Mesendoderm (in vitro differentiated cells): Measurements from ENCODE around the gene CMTM1.

Source experiments
- DNase-seq: peaks from one replicate; pipeline ENCODE4 v3.0.0; 2013
- H2AK5ac ChIP-seq: 2 replicates; pipeline ENCODE4 v1.6.1; 2013; ENCODE audit warnings: low read length, inconsistent platforms
- H2BK120ac ChIP-seq: 2 replicates; pipeline ENCODE4 v1.6.1; 2013; ENCODE audit warnings: low read depth, mild to moderate bottlenecking, low read length, moderate library complexity, mixed read lengths
- H2BK15ac ChIP-seq: replicated peaks from 2 replicates; pipeline ENCODE4 v1.6.1; 2013; ENCODE audit warnings: low read depth, mild to moderate bottlenecking, moderate library complexity
- H2BK5ac ChIP-seq: 2 replicates; pipeline ENCODE4 v1.6.1; 2013; ENCODE audit warnings: low read length, inconsistent platforms
- H3K18ac ChIP-seq: 2 replicates; pipeline ENCODE4 v1.6.1; 2013; ENCODE audit warnings: mild to moderate bottlenecking, low read length, mixed read lengths
- H3K23ac ChIP-seq: one replicate; pipeline ENCODE4 v1.6.1; 2013; ENCODE audit warnings: low read length
- H3K27ac ChIP-seq: 2 replicates; pipeline ENCODE4 v1.5.1; 2013; ENCODE audit warnings: low read depth, mild to moderate bottlenecking, inconsistent platforms, low read length, moderate library complexity
- H3K27me3 ChIP-seq: 2 replicates; pipeline ENCODE4 v1.6.1; 2013; ENCODE audit warnings: low read length, control low read depth, mild to moderate bottlenecking, inconsistent platforms; ENCODE audit not compliant: insufficient read depth, poor library complexity
- H3K36me3 ChIP-seq: 2 replicates; pipeline ENCODE4 v1.6.1; 2013; ENCODE audit warnings: low read length, inconsistent platforms; ENCODE audit not compliant: control insufficient read depth, insufficient read depth
- H3K4ac ChIP-seq: one replicate; pipeline ENCODE4 v1.6.1; 2013; ENCODE audit warnings: low read depth, mild to moderate bottlenecking, low read length, moderate library complexity
- H3K4me1 ChIP-seq: 2 replicates; pipeline ENCODE4 v1.6.1; 2013; ENCODE audit warnings: low read depth, low read length, inconsistent platforms; ENCODE audit not compliant: control insufficient read depth
- H3K4me2 ChIP-seq: 2 replicates; pipeline ENCODE4 v1.6.1; 2013; ENCODE audit warnings: low read length
- H3K4me3 ChIP-seq: 2 replicates; pipeline ENCODE4 v1.5.1; 2013; ENCODE audit warnings: mild to moderate bottlenecking, low read length
- H3K56ac ChIP-seq: one replicate; pipeline ENCODE4 v1.6.1; 2013; ENCODE audit warnings: low read length
- H3K79me1 ChIP-seq: 2 replicates; pipeline ENCODE4 v1.6.1; 2013; ENCODE audit warnings: low read length, inconsistent platforms
- H3K79me2 ChIP-seq: 2 replicates; pipeline ENCODE4 v1.6.1; 2013; ENCODE audit warnings: mild to moderate bottlenecking, low read length; ENCODE audit not compliant: control insufficient read depth, insufficient read depth
- H3K9ac ChIP-seq: 2 replicates; pipeline ENCODE4 v1.6.1; 2013; ENCODE audit warnings: low read length, inconsistent platforms
- H4K5ac ChIP-seq: one replicate; pipeline ENCODE4 v1.6.1; 2013; ENCODE audit warnings: low read length
- H4K8ac ChIP-seq: one replicate; pipeline ENCODE4 v1.6.1; 2013; ENCODE audit warnings: low read depth, mild to moderate bottlenecking, control low read depth, low read length, moderate library complexity
- WGBS: extraction: QIAGEN DNeasy Blood & Tissue Kit; methylation state at CpG from one replicate; pipeline ENCODE4 v1.1.7; 2013; ENCODE audit warnings: low lambda C conversion rate, missing lambda C conversion rate; ENCODE audit not compliant: insufficient coverage; ENCODE audit errors: extremely low coverage; 5-methylcytosine and 5-hydroxymethylcytosine counted together

Gene CMTM1

DNA sequence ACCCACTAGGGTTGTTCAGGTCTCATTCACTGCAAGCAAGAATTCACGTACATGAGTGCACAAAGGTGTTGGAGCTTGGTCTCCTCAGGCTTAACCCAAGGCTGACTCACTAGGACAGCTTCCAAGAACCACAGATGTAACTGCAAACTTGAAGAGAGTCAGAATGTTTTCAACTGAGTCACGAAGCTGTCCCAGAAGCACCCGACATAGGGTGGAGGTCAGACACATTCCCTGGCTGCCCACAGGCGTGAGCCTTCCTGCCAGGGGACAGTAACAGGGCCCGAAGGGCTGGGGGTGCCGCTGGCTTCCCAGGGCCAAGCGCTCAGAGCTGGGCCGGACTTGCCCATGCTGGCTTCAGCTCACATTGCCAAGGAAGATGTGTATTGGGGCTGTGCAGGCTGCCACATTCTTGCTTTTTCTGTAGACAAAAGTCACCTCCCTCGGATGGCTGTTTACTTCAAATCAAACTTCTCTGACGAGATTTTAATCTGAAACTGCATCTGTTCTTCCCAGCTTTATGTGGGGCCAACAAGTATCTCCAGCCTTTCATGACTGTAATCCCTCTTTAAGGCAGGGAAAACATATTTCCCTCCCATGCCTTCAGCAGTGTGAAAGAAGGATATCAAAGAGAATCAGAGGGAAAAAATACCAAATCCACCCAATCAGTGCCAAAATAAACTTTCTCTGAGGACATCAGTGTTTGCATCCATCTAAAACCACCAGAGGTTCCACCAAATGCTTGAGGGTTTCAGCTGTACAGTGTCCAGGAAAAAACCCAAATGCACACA is 52.5 kb downstream of the CMTM1 start:
- WGBS = no CpG with 5 or more reads among the region's 10 CpGs
- peak overlapping the region; percentile 22 for H3K27ac ChIP-seq

DNA sequence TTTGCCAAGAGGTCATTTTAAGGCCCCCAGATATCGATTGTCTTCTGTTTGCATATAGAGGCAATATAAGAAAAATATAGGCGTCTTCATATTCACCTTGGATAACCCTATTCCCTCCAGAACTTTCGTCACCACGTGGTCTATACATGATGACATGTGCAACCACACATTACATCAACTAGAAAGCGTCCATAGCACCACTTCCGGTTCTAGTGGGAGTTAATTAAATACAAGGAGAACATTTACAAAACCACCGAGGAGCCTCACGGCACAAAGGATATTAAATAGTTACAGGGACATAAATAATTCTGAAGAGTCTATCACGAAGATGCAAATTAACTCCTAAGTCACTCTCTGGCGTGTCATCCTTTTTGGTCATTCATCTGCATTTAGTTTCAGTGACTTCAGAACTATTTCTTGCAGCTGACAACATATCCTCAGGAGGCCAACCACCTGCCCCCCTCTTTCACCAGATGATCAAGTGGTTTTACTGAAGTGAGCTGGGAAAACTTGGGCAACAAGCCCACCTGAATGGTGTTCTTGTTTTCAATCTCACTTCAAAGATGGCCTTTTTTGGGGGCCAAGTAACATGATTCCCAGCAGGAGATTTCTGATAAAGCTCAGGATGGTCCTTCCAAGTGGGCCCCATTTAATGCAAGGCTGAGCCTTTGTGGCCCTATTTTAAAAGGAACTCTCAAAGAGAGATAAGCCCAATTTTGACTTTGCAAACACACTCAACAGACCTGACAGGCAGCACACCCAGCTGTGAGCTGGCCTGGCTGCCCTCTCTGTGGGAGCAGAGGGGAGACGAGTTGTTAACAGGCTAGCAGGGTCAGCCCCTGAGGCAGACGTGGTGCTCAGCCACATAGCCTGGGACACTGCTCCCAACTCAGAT is 53.5 kb downstream of the CMTM1 start:
- H2AK5ac ChIP-seq = no peak overlapping the region
- no peak overlapping the region for H2BK5ac ChIP-seq
- peaks cover 24% of the 10 kb centered on the region for H3K4me1 ChIP-seq
- H3K79me1 ChIP-seq = no peaks in the 10 kb centered on the region
- WGBS = no CpG with 5 or more reads among the region's 12 CpGs
- no peak overlapping the region for H4K8ac ChIP-seq
- H3K27me3 ChIP-seq = no peaks in the 10 kb centered on the region
- H3K4me2 ChIP-seq = no peak overlapping the region
- no peaks in the 10 kb centered on the region for H3K79me2 ChIP-seq
- H3K18ac ChIP-seq = no peak overlapping the region
- peak overlapping the region; percentile 15 for H3K27ac ChIP-seq
- H3K56ac ChIP-seq = no peak overlapping the region
- no peak overlapping the region for H3K4me3 ChIP-seq
- H4K5ac ChIP-seq = no peak overlapping the region
- peak; percentile 66 for DNase-seq
- H3K9ac ChIP-seq = no peak overlapping the region
- H3K36me3 ChIP-seq = no peaks in the 10 kb centered on the region
- no peak overlapping the region for H3K4ac ChIP-seq
- H2BK15ac ChIP-seq = no peak overlapping the region
- H3K23ac ChIP-seq = no peak overlapping the region
- H2BK120ac ChIP-seq = no peak overlapping the region

More for the DNA sequence above, 52.5 kb downstream of the CMTM1 start:
- Histone ChIP-seq H2BK5ac (peak overlapping the region; percentile 69), H3K4me3 (no peak overlapping the region), H3K9ac (no peak overlapping the region), H3K18ac (no peak overlapping the region), H3K4ac (peak overlapping the region; percentile 19), H3K36me3 (peaks cover 2% of the 10 kb centered on the region), H4K8ac (no peak overlapping the region), H3K79me1 (no peaks in the 10 kb centered on the region), H2BK120ac (no peak overlapping the region), H2BK15ac (no peak overlapping the region), H3K79me2 (no peaks in the 10 kb centered on the region), H4K5ac (no peak overlapping the region), H3K4me2 (no peak overlapping the region), H3K4me1 (peaks cover 24% of the 10 kb centered on the region), H3K27me3 (no peaks in the 10 kb centered on the region), H3K23ac (no peak overlapping the region), H2AK5ac (peak overlapping the region; percentile 40), H3K56ac (peak overlapping the region; percentile 6)
- DNase-seq = peak; percentile 54

DNA sequence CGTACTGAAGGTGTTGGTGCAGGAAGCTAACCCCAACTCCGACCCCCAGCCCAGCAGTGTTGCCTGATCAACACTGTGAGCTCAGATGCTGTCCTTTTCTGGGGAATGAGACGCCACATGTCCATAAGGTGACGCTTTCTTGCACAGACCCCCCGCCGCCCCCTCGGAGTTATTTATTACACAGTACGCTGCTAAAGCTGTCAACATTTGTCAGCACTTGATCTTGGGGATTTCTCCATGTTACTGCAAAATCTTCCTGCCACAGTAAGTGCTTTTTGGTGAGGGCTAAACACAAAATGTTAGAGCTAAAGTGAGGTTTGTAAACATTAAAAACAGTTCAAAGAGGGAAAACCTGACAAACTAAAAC is 54.2 kb downstream of the CMTM1 start:
- no peak overlapping the region for H2AK5ac ChIP-seq
- no peak overlapping the region for H3K9ac ChIP-seq
- H3K36me3 ChIP-seq = no peaks in the 10 kb centered on the region
- H4K8ac ChIP-seq = no peak overlapping the region
- H4K5ac ChIP-seq = no peak overlapping the region
- H3K79me1 ChIP-seq = no peaks in the 10 kb centered on the region
- WGBS = no CpG with 5 or more reads among the region's 8 CpGs
- no peaks in the 10 kb centered on the region for H3K79me2 ChIP-seq
- H3K27me3 ChIP-seq = no peaks in the 10 kb centered on the region
- H3K27ac ChIP-seq = peak overlapping the region; percentile 15
- H2BK120ac ChIP-seq = no peak overlapping the region
- no peak overlapping the region for H3K4me3 ChIP-seq
- DNase-seq = no peak
- no peak overlapping the region for H3K4me2 ChIP-seq
- H3K23ac ChIP-seq = no peak overlapping the region
- H3K56ac ChIP-seq = peak overlapping the region; percentile 44
- H2BK5ac ChIP-seq = peak overlapping the region; percentile 31
- H2BK15ac ChIP-seq = no peak overlapping the region
- H3K4me1 ChIP-seq = peaks cover 24% of the 10 kb centered on the region
- H3K4ac ChIP-seq = no peak overlapping the region
- H3K18ac ChIP-seq = no peak overlapping the region

DNA sequence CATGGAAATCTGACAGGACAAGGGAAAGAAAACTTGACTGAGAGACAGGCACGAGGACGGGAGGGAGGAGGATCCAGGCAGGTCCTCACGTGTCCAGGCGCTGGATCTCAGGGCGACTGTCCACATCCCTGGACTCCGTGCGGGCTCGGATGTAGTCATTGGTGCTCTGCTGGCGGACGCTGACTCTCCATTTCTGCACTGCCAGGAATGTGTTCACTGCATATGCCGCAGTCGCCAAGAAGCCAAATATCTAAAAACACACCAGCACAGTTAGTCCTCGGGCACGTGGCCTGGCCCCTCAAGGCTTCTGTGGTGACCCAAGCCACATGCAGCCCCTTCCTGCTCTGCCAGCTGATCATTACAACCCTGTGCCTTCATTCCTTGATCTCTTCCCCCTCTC is 55.7 kb downstream of the CMTM1 start:
- Histone ChIP-seq H2BK5ac (no peak overlapping the region), H3K4me2 (no peak overlapping the region), H2BK120ac (no peak overlapping the region), H3K9ac (no peak overlapping the region), H3K36me3 (no peaks in the 10 kb centered on the region), H3K79me2 (no peaks in the 10 kb centered on the region), H3K4me3 (no peak overlapping the region), H4K5ac (no peak overlapping the region), H2BK15ac (no peak overlapping the region), H3K27ac (no peak overlapping the region), H3K27me3 (no peaks in the 10 kb centered on the region), H3K4me1 (peaks cover 20% of the 10 kb centered on the region), H3K56ac (no peak overlapping the region), H3K23ac (no peak overlapping the region), H4K8ac (no peak overlapping the region), H3K18ac (no peak overlapping the region), H3K4ac (no peak overlapping the region), H3K79me1 (no peaks in the 10 kb centered on the region), H2AK5ac (no peak overlapping the region)
- no CpG with 5 or more reads among the region's 14 CpGs for WGBS
- no peak for DNase-seq

DNA sequence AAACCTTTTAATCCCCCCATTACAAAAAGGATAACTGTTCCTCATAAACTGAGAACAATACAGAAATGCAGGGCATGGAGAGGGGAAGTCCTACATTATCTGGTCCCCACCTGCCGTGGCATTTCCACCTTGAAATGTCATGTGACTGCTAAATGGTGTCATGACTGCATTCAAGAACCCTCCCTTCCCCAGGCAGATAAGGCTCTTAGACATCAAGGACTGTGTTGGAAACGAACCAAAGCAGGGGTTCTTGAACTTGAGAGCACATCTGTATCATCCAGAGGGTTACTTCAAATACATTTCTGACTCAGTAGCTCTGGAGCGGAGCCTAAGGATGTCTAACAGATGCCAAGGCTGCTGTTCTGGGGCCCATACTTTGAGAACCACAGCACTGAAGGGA is 56.6 kb downstream of the CMTM1 start:
- Histone ChIP-seq H3K56ac (no peak overlapping the region), H3K36me3 (no peaks in the 10 kb centered on the region), H4K8ac (no peak overlapping the region), H2BK15ac (no peak overlapping the region), H2BK5ac (no peak overlapping the region), H2BK120ac (no peak overlapping the region), H3K9ac (no peak overlapping the region), H3K4me3 (no peak overlapping the region), H3K27me3 (no peaks in the 10 kb centered on the region), H3K79me1 (no peaks in the 10 kb centered on the region), H3K18ac (no peak overlapping the region), H4K5ac (no peak overlapping the region), H3K23ac (no peak overlapping the region), H2AK5ac (no peak overlapping the region), H3K4ac (no peak overlapping the region), H3K79me2 (no peaks in the 10 kb centered on the region), H3K4me1 (peaks cover 17% of the 10 kb centered on the region), H3K4me2 (no peak overlapping the region), H3K27ac (no peak overlapping the region)
- peak; percentile 64 for DNase-seq
- WGBS = no CpG with 5 or more reads among the region's 3 CpGs
